OCI-LY7 (cell line): Measurements from ENCODE around the gene XPNPEP1. TPM values are rescaled to one million over a fixed set of nuclear protein-coding genes. Genes with fewer than 3 reads are reported as not detected.

Experiments used
- BruUV-seq: library from RNA; stranded (reverse); fragments of 400-500 nt; replicated peaks from 2 replicates; lab custom pipeline; 2021; lab: Mats Ljungman, UMichigan
- CTCF ChIA-PET: fragments of 300-600 bp; sonication (Branson Sonifier 250); formaldehyde crosslinking; loops from one replicate; lab custom pipeline; 2022; ENCODE audit warnings: antibody characterized with exemption; ENCODE audit not compliant: unreplicated experiment; lab: Charles Lee
- POLR2A ChIA-PET: fragments of 300-600 bp; sonication (Branson Sonifier 250); formaldehyde crosslinking; loops from one replicate; lab custom pipeline; 2022; ENCODE audit warnings: antibody characterized with exemption; lab: Charles Lee
- DNase-seq: peaks from one replicate; pipeline ENCODE4 v3.0.0-alpha.2; 2015; ENCODE audit warnings: low spot score
- H2AFZ ChIP-seq: fragments of 200-600 bp; sonication (generic), shearing (Covaris generic); 2 replicates; pipeline ENCODE4 v1.6.1; 2014; ENCODE audit warnings: mild to moderate bottlenecking, antibody characterized with exemption, low read length, moderate library complexity
- H3K27ac ChIP-seq: fragments of 200-600 bp; sonication (generic); 2 replicates; pipeline ENCODE4 v1.5.1; 2014; ENCODE audit warnings: mixed run types, low read depth, mild to moderate bottlenecking, moderate library complexity, low read length, inconsistent platforms; ENCODE audit not compliant: poor library complexity, severe bottlenecking
- H3K36me3 ChIP-seq: fragments of 200-600 bp; sonication (generic); 2 replicates; pipeline ENCODE4 v1.6.1; 2014; ENCODE audit warnings: mild to moderate bottlenecking, antibody characterized with exemption, low read length, moderate library complexity, mixed read lengths; ENCODE audit not compliant: insufficient read depth
- H3K4me1 ChIP-seq: fragments of 200-600 bp; sonication (generic); 2 replicates; pipeline ENCODE4 v1.5.1; 2014; ENCODE audit warnings: mild to moderate bottlenecking, low read length; ENCODE audit not compliant: insufficient read depth, poor library complexity, severe bottlenecking
- H3K4me2 ChIP-seq: fragments of 200-600 bp; sonication (generic); 2 replicates; pipeline ENCODE4 v1.6.1; 2014; ENCODE audit warnings: mild to moderate bottlenecking, low read length
- H3K4me3 ChIP-seq: fragments of 200-600 bp; sonication (generic); 2 replicates; pipeline ENCODE4 v1.5.1; 2014; ENCODE audit warnings: mild to moderate bottlenecking, low read depth, low read length; ENCODE audit not compliant: poor library complexity, severe bottlenecking
- H3K79me2 ChIP-seq: fragments of 200-600 bp; sonication (generic); 2 replicates; pipeline ENCODE4 v1.6.1; 2016; ENCODE audit warnings: low read depth, mild to moderate bottlenecking, low read length, moderate library complexity, mixed read lengths; ENCODE audit not compliant: insufficient read depth
- H3K9me2 ChIP-seq: fragments of 200-600 bp; sonication (generic); 2 replicates; pipeline ENCODE4 v1.6.1; 2016; ENCODE audit warnings: mild to moderate bottlenecking, low read length, mixed read lengths; ENCODE audit not compliant: insufficient read depth
- H3K9me3 ChIP-seq: fragments of 200-600 bp; sonication (generic); 2 replicates; pipeline ENCODE4 v1.6.1; 2014; ENCODE audit warnings: mild to moderate bottlenecking, mixed run types, low read length, mixed read lengths
- H4K20me1 ChIP-seq: fragments of 200-600 bp; sonication (generic); 2 replicates; pipeline ENCODE4 v1.6.1; 2014; ENCODE audit warnings: mild to moderate bottlenecking, antibody characterized with exemption, low read length, moderate library complexity, mixed read lengths; ENCODE audit not compliant: insufficient read depth
- EZH2phosphoT487 ChIP-seq: fragments of 200-600 bp; sonication (generic); IDR thresholded peaks from 2 replicates; pipeline ENCODE4 v1.6.1; 2018; ENCODE audit warnings: low read depth, borderline replicate concordance, mild to moderate bottlenecking, mixed run types, antibody characterized with exemption, low read length, moderate library complexity, mixed read lengths
- intact Hi-C: fragments of 100-400 bp; cut with micrococcal nuclease; formaldehyde crosslinking; loops from one replicate; pipeline ENCODE4 v1.10.0; 2022; ENCODE audit not compliant: unreplicated experiment
- total RNA-seq, 2 experiments: library from RNA; depleted of rRNA in 1 of 2; stranded (reverse); fragments of >200 nt in 1 of 2; shearing (Covaris generic) in 1 of 2; gene quantifications; 2 replicates each; pipeline ENCODE4 v1.2.3, GENCODE V29; 2014 to 2022
- TF ChIP-seq, protein P1 (sequence below): fragments of 200-600 bp; sonication (generic); conservative IDR thresholded peaks from 2 replicates; pipeline ENCODE4 v1.5.1; 2014; ENCODE audit warnings: mild to moderate bottlenecking, antibody characterized with exemption, low read length, moderate library complexity, mixed read lengths

XPNPEP1 gene
- total RNA-seq, 2 experiments from 2014 or later = 136 to 237 TPM

DNA sequence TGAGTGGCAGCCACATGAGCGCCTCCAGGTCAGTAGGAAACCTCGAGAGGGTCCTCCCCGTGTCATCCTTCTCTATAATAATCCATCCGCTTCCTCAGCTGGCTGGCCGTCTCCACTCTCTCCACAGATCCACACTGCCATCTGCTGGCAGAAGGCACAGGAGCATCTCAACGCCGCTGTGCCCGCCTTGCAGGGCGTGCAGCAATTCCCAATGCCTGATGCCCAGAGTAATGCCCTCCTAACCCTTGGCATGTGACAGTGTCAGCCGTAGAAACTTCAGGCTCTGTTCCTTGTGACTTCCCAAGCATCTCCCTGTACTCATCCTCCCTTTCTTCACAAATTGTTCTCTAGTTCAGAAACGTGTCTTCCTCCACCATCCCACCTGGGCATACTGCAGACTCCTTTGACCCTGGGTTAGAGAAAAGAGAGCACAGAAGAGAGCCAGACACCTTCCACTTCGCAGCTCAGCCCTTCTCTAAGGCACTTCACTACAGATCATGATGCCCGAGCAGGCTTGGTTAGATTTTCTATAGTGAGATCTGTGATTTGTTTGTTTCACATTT, 70.8 kb downstream of the XPNPEP1 start:
- TF ChIP-seq, protein P1, sequence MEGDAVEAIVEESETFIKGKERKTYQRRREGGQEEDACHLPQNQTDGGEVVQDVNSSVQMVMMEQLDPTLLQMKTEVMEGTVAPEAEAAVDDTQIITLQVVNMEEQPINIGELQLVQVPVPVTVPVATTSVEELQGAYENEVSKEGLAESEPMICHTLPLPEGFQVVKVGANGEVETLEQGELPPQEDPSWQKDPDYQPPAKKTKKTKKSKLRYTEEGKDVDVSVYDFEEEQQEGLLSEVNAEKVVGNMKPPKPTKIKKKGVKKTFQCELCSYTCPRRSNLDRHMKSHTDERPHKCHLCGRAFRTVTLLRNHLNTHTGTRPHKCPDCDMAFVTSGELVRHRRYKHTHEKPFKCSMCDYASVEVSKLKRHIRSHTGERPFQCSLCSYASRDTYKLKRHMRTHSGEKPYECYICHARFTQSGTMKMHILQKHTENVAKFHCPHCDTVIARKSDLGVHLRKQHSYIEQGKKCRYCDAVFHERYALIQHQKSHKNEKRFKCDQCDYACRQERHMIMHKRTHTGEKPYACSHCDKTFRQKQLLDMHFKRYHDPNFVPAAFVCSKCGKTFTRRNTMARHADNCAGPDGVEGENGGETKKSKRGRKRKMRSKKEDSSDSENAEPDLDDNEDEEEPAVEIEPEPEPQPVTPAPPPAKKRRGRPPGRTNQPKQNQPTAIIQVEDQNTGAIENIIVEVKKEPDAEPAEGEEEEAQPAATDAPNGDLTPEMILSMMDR = peak; percentile 97
- no peak for TF ChIP-seq EZH2phosphoT487
- POLR2A ChIA-PET = no interaction called here
- Histone ChIP-seq H3K9me3 (no peaks in the 10 kb centered on the region), H3K4me2 (no peak overlapping the region), H3K4me1 (no peaks in the 10 kb centered on the region), H4K20me1 (no peaks in the 10 kb centered on the region), H3K4me3 (no peak overlapping the region), H3K79me2 (no peaks in the 10 kb centered on the region), H3K27ac (no peak overlapping the region), H2AFZ (no peak overlapping the region; the same call in 1 of the 2 replicates), H3K36me3 (no peaks in the 10 kb centered on the region), H3K9me2 (no peaks in the 10 kb centered on the region)
- no TSS peak for BruUV-seq
- CTCF ChIA-PET = no interaction called here
- intact Hi-C loops = no loop called here
- DNase-seq = peak; percentile 70

DNA sequence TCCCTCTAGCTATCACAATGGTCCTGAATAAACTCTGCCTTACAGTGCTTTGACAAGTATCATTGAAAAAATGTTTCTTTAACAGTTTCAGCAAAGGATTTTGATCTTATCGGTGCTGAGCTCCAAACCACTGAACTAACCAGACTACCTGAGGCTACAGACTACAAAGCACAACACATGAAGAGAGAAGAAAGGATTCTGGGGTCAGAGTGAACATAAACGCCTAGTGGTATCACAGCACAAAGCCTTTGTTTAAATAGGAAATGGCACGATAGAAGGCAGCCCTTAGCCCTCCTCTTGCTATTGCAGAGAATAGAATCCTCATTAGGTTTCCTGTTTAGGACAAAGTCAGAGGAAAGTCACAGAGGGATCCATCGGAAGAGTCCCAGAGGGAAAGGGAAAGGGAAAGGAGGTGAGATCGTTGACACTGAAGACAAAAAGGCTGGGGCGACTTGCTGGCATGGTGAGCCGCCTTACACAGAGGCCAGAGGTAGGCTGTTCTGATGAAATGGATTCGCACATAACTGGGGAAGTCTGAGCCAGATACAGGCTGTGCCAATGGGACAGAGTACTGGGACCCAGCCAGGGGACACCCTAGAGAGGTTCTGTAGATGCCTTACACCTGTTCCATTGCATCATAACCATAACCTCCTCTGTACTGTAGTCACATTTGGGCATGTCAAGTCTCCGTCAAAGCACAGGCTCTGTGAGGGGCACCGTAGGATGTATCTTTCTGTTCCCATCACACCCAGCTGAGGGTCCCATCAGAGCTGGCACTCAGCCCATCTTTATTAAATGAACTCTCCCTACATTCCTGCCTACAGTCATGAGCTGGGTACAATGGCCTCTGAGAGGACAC, 71.5 kb downstream of the XPNPEP1 start:
- H3K79me2 ChIP-seq = no peaks in the 10 kb centered on the region
- H3K27ac ChIP-seq = no peak overlapping the region
- intact Hi-C loops = no loop called here
- no peak overlapping the region for H3K4me3 ChIP-seq
- BruUV-seq = no TSS peak
- no peak overlapping the region for H2AFZ ChIP-seq
- H3K36me3 ChIP-seq = no peaks in the 10 kb centered on the region
- no peak overlapping the region for H3K4me2 ChIP-seq
- no peaks in the 10 kb centered on the region for H3K9me3 ChIP-seq
- no peaks in the 10 kb centered on the region for H3K9me2 ChIP-seq
- CTCF ChIA-PET = no interaction called here
- no peaks in the 10 kb centered on the region for H3K4me1 ChIP-seq
- no peak for TF ChIP-seq EZH2phosphoT487
- TF ChIP-seq, protein P1 = no peak
- H4K20me1 ChIP-seq = no peaks in the 10 kb centered on the region
- DNase-seq = no peak
- POLR2A ChIA-PET = no interaction called here

DNA sequence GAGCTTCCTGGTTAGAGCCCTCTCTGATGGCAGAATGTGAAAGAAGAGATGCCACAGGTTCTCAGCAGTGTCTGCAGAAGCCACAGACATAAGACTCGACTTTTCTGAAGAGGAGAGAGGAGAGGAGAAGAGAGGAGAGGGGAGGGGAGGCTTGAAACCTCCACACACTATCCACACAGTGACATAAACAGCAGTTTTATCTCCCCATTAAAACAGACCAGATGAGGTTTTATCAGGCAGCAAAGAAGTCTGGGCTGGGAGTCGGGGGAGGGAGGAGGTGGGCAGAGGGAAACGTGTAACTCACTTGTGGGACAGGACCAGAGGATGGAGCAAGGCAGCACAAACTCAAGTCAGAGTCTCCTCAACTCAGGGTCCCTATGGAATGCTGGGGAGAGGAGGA, 76.5 kb downstream of the XPNPEP1 start:
- H3K79me2 ChIP-seq = no peaks in the 10 kb centered on the region
- no peak overlapping the region for H3K27ac ChIP-seq
- BruUV-seq = no TSS peak
- H3K4me2 ChIP-seq = no peak overlapping the region
- CTCF ChIA-PET = no interaction called here
- no peaks in the 10 kb centered on the region for H3K9me3 ChIP-seq
- no peak for DNase-seq
- no peaks in the 10 kb centered on the region for H3K36me3 ChIP-seq
- H2AFZ ChIP-seq = no peak overlapping the region
- intact Hi-C loops = no loop called here
- H3K4me3 ChIP-seq = no peak overlapping the region
- H4K20me1 ChIP-seq = no peaks in the 10 kb centered on the region
- POLR2A ChIA-PET = no interaction called here
- TF ChIP-seq, protein P1 = no peak
- TF ChIP-seq EZH2phosphoT487 = no peak
- no peaks in the 10 kb centered on the region for H3K4me1 ChIP-seq
- H3K9me2 ChIP-seq = no peaks in the 10 kb centered on the region
